ENCODE data around the gene ESRRA. TPM values are rescaled to one million over a fixed set of nuclear protein-coding genes. Genes with fewer than 3 reads are reported as not detected.

Gene ESRRA
- total RNA-seq, 6 experiments from 2014 or later: 18.9 to 25.0 (median 21.7) TPM

GRCh38 chr11:64298966-64299846 is 6.1 kb upstream of the ESRRA start:
- TF ChIP-seq CTCF (IDR thresholded peaks at IDR 0.05): no peak
- Mint-ChIP-seq H3K27me3 (ENCODE audit: insufficient read depth) (peaks cover 56% of the 10 kb centered on the region), H3K4me3 (peak overlapping the region; percentile 78; the same call in 1 of the 2 replicates), H3K4me1 (ENCODE audit: low read depth) (peaks cover 11% of the 10 kb centered on the region), H3K36me3 (ENCODE audit: low read depth) (no peaks in the 10 kb centered on the region), H3K9me3 (no peaks in the 10 kb centered on the region), H3K27ac (no peak overlapping the region)
- DNase-seq: no peak

DNA sequence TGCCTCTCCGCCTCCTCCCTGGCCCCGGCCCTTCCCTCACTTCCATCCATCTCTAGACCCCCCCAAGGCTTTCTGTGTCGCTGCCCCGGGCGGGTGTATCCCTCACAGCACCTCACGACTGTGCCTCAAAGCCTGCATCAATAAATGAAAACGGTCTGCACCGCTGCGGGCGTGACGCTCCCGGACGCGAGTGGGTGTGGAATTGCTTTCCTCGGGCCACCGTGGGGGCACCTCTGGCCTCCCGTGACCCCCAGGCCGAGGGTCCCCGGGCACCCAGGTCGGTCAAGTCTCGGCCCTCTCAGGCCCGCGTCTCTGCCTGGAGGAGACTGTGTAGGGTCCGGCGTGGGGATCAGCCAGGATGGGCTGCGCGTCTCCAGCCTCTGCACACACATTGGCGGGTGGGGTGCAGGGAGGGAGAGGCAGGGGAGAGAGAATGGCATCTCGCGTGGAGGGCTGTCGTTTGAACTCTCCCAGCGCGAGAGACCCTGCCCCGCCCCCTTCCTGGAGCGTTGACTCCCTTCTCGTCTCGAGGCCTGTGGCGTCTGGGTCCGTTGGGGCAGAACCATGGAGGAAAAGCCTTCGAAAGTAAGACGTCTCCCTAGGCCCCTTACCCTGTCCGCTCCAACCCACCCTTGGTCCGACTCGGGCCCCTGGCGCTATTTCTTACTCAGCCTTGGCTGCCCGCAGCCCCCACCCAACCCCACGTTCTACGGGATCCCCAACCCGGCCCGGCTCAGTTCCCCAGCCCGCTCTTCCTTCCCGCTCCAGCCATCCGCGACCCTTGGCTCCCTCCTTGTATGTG is 5.3 kb upstream of the ESRRA start, which contains the start of gene CATSPERZ:
Gene CATSPERZ (plus strand): TSS at position 512 of the 802 bp plus-strand sequence. CDS start 53 bp downstream, at position 565.
- no peak for DNase-seq
- peaks cover 48% of the 10 kb centered on the region for H3K27me3 Mint-ChIP-seq (ENCODE audit: insufficient read depth)
- no peak for TF ChIP-seq CTCF (IDR thresholded peaks at IDR 0.05)
- no peak within 1 kb of the TSS for H3K27ac Mint-ChIP-seq
- H3K4me1 Mint-ChIP-seq (ENCODE audit: low read depth): peaks cover 18% of the 10 kb centered on the region
- H3K9me3 Mint-ChIP-seq: no peaks in the 10 kb centered on the region
- no peaks in the 10 kb centered on the region for H3K36me3 Mint-ChIP-seq (ENCODE audit: low read depth)
- H3K4me3 Mint-ChIP-seq: peak within 1 kb of the TSS; percentile 78

DNA sequence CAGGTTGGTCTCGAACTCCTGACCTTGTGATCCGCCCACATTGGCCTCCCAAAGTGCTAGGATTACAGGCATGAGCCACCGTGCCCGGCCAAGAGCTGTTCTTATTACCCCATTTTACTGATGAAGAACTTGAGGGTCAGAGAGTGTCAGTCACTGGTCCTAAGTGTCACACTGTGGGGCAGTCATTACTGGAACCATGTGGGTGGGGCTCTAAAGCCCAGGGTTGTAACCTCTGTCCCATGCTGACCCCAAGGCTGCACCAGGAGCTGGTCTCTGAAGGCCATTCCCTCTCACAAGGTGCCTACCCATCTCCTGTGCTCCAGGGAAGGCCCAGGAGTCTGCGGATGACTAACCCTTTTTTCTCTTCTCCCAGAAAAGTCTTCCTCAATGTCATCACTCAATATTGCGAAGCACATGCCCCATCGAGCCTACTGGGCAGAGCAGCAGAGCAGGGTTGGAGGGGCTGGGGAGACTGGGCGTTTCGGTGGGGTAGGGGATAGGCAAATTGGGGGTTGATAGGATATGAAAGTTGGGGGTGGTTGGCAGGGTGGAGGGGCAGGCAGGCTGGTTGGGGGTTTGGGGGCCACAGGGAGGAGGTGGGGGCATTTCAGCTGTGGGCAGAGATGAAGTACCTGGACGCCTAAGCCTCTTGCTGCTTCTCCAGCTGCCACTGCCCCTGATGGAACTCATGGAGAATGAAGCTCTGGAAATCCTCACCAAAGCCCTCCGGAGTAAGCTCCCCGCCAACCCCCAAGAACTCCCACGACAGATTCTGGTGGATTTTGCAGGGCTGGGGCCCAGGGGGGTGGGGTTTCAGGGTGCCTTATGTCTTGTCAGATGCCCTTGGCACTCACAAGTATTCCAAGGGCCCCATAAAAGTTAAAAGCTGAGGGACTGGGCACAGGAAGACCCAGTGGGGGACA is 2.0 kb upstream of the ESRRA start:
- no peak for DNase-seq
- no peak for TF ChIP-seq CTCF (IDR thresholded peaks at IDR 0.05)
- no peaks in the 10 kb centered on the region for H3K9me3 Mint-ChIP-seq
- H3K36me3 Mint-ChIP-seq (ENCODE audit: low read depth): no peaks in the 10 kb centered on the region
- no peak overlapping the region for H3K4me3 Mint-ChIP-seq
- no peak overlapping the region for H3K27ac Mint-ChIP-seq
- peaks cover 26% of the 10 kb centered on the region for H3K4me1 Mint-ChIP-seq (ENCODE audit: low read depth)
- peaks cover 23% of the 10 kb centered on the region for H3K27me3 Mint-ChIP-seq (ENCODE audit: insufficient read depth)

DNA sequence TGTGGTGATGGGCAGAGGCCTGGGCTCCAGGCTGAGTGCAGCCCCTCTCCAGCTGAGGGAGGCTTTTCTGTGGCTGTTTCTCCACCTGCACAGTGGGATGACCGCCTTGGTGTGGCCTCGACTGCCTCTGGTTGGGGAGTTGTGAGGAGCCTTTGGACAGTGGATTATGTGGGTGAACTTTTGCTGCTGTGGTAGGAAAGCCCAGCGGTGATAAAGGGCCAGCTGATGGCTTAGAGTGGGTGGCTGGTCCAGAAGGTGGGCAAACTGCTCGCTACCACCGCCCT is 1.4 kb upstream of the ESRRA start:
- Mint-ChIP-seq H3K9me3 (no peaks in the 10 kb centered on the region), H3K4me1 (ENCODE audit: low read depth) (peaks cover 26% of the 10 kb centered on the region), H3K27me3 (ENCODE audit: insufficient read depth) (peaks cover 17% of the 10 kb centered on the region), H3K36me3 (ENCODE audit: low read depth) (no peaks in the 10 kb centered on the region), H3K4me3 (peak overlapping the region; percentile 96), H3K27ac (peak overlapping the region; percentile 94)
- DNase-seq: no peak
- no peak for TF ChIP-seq CTCF (IDR thresholded peaks at IDR 0.05)
